ENCODE measurements around the gene CARD14. TPM values are rescaled to one million over a fixed set of nuclear protein-coding genes. Genes with fewer than 3 reads are reported as not detected.
"Not testable (repeated sequence)": the region's sequence is repeated elsewhere in the genome, so short reads cannot be mapped to it uniquely, and the experiment has no call there.

Gene CARD14
- total and polyA plus RNA-seq, 12 donors: 0.11 to 0.33 (median 0.14) TPM; not detected in 6

GRCh38 chr17:80151333-80151732 lies 18.5 kb upstream of the CARD14 start:
- DNase-seq (no peak), ATAC-seq (no peak)
- H3K4me3 ChIP-seq: no peak overlapping the region
- H3K27me3 ChIP-seq: no peaks in the 10 kb centered on the region
- H3K9me3 ChIP-seq: peaks cover 0 to 16% (median 0%) of the 10 kb centered on the region in 11 donors
- H3K4me1 ChIP-seq: peaks cover 0 to 40% (median 7%) of the 10 kb centered on the region in 9 donors
- no peak for TF ChIP-seq CTCF (IDR thresholded peaks at IDR 0.05)
- H3K27ac ChIP-seq: peak overlapping the region in 1 of 10 donors; percentile 64
- intact Hi-C loops (cut with DNase I): no loop called here
- H3K36me3 ChIP-seq: no peaks in the 10 kb centered on the region
- 66 to 74% methylated on average over 5 of the region's 5 CpGs for WGBS, 2 donors

GRCh38 chr17:80152081-80152702 lies 17.6 kb upstream of the CARD14 start:
- peaks cover 0 to 40% (median 7%) of the 10 kb centered on the region in 9 donors for H3K4me1 ChIP-seq
- DNase-seq (no peak), ATAC-seq (no peak)
- peak overlapping the region in 1 of 10 donors; percentile 64 for H3K27ac ChIP-seq
- TF ChIP-seq CTCF (IDR thresholded peaks at IDR 0.05): no peak
- H3K27me3 ChIP-seq: no peaks in the 10 kb centered on the region
- intact Hi-C loops (cut with DNase I): no loop called here
- no peaks in the 10 kb centered on the region for H3K36me3 ChIP-seq
- peaks cover 0 to 21% (median 0%) of the 10 kb centered on the region in 11 donors for H3K9me3 ChIP-seq
- 65 to 72% methylated on average over 11 of the region's 11 CpGs for WGBS, 2 donors
- no peak overlapping the region for H3K4me3 ChIP-seq

- H3K27me3 ChIP-seq: no peaks in the 10 kb centered on the region
- peak overlapping the region in 1 of 10 donors; percentile 64 for H3K27ac ChIP-seq
- TF ChIP-seq CTCF (IDR thresholded peaks at IDR 0.05): no peak
- peaks cover 0 to 37% (median 4%) of the 10 kb centered on the region in 9 donors for H3K4me1 ChIP-seq
- ATAC-seq (no peak), DNase-seq (no peak)
- H3K36me3 ChIP-seq: no peaks in the 10 kb centered on the region
- 77 to 80% methylated on average over 3 of the region's 3 CpGs for WGBS, 2 donors
- peaks cover 0 to 21% (median 0%) of the 10 kb centered on the region in 11 donors for H3K9me3 ChIP-seq
- intact Hi-C loops (cut with DNase I): no loop called here
- H3K4me3 ChIP-seq: no peak overlapping the region
Measured at GRCh38 chr17:80153004-80153403, 16.8 kb upstream of the CARD14 start.

- no peak for TF ChIP-seq CTCF (IDR thresholded peaks at IDR 0.05)
- no peaks in the 10 kb centered on the region for H3K36me3 ChIP-seq
- DNase-seq (no peak), ATAC-seq (no peak)
- intact Hi-C loops (cut with DNase I): no loop called here
- H3K27me3 ChIP-seq: no peaks in the 10 kb centered on the region
- H3K9me3 ChIP-seq: peaks cover 0 to 21% (median 0%) of the 10 kb centered on the region in 11 donors
- WGBS, 2 donors: 69 to 78% methylated on average over 5 of the region's 5 CpGs
- no peak overlapping the region for H3K27ac ChIP-seq
- no peak overlapping the region for H3K4me3 ChIP-seq
- peaks cover 0 to 26% (median 0%) of the 10 kb centered on the region in 9 donors for H3K4me1 ChIP-seq
Measured at GRCh38 chr17:80154166-80154565, 15.7 kb upstream of the CARD14 start.

- Histone ChIP-seq H3K9me3 (peaks cover 0 to 21% (median 0%) of the 10 kb centered on the region in 11 donors), H3K4me1 (peaks cover 0 to 21% (median 0%) of the 10 kb centered on the region in 9 donors)
- intact Hi-C loops (cut with DNase I); H3K4me3 ChIP-seq; ATAC-seq; H3K27ac ChIP-seq; H3K36me3 ChIP-seq; DNase-seq; H3K27me3 ChIP-seq: not testable (repeated sequence)
- 59 to 60% methylated on average over 2 of the region's 2 CpGs for WGBS, 2 donors
Measured at GRCh38 chr17:80155600-80155999, 14.2 kb upstream of the CARD14 start.

Measured in heart right ventricle (tissue), 16 donors.